DOHH2 (cell line): Measurements from ENCODE around the gene SRC.

ENCODE experiments used
- H3F3A ChIP-seq: fragments of 200-600 bp; sonication (generic), shearing (Covaris generic); 2 replicates; pipeline ENCODE4 v1.6.0; 2016; ENCODE audit warnings: antibody characterized with exemption, mild to moderate bottlenecking; ENCODE audit not compliant: control insufficient read depth, insufficient read depth
- H3K27ac ChIP-seq: fragments of 200-600 bp; sonication (generic); 2 replicates; pipeline ENCODE4 v1.5.1; 2014; ENCODE audit warnings: low read depth, mild to moderate bottlenecking, low read length, moderate library complexity
- H3K27me3 ChIP-seq: fragments of 200-600 bp; sonication (generic); 2 replicates; pipeline ENCODE4 v1.6.1; 2014; ENCODE audit warnings: mild to moderate bottlenecking, low read length, mixed read lengths; ENCODE audit not compliant: control insufficient read depth
- H3K36me3 ChIP-seq: fragments of 200-600 bp; sonication (generic); 2 replicates; pipeline ENCODE4 v1.6.1; 2014; ENCODE audit warnings: mild to moderate bottlenecking, low read length, moderate library complexity, mixed read lengths; ENCODE audit not compliant: control insufficient read depth
- H3K4me1 ChIP-seq: fragments of 200-600 bp; sonication (generic); 2 replicates; pipeline ENCODE4 v1.6.1; 2014; ENCODE audit warnings: mild to moderate bottlenecking, low read length, mixed read lengths; ENCODE audit not compliant: control insufficient read depth
- H3K4me2 ChIP-seq: fragments of 200-600 bp; sonication (generic); 2 replicates; pipeline ENCODE4 v1.6.0; 2014; ENCODE audit warnings: mild to moderate bottlenecking, low read length, moderate library complexity
- H3K4me3 ChIP-seq: fragments of 200-600 bp; sonication (generic); 2 replicates; pipeline ENCODE4 v1.5.1; 2014; ENCODE audit warnings: mild to moderate bottlenecking, low read length, mixed read lengths
- H3K79me2 ChIP-seq: fragments of 200-600 bp; sonication (generic); 2 replicates; pipeline ENCODE4 v1.6.1; 2014; ENCODE audit warnings: mild to moderate bottlenecking, low read length, mixed read lengths; ENCODE audit not compliant: control insufficient read depth
- H3K9me2 ChIP-seq: fragments of 200-600 bp; sonication (generic); replicated peaks from 2 replicates; pipeline ENCODE4 v1.6.1; 2014; ENCODE audit warnings: mild to moderate bottlenecking, low read length, mixed read lengths; ENCODE audit not compliant: control insufficient read depth
- H3K9me3 ChIP-seq: fragments of 200-600 bp; sonication (generic); 2 replicates; pipeline ENCODE4 v1.6.1; 2014; ENCODE audit warnings: antibody characterized with exemption, low read length, mixed read lengths; ENCODE audit not compliant: control insufficient read depth, insufficient read depth
- H4K20me1 ChIP-seq: fragments of 200-600 bp; sonication (generic); 2 replicates; pipeline ENCODE4 v1.6.0; 2014; ENCODE audit warnings: low read depth, mild to moderate bottlenecking, antibody characterized with exemption, low read length, moderate library complexity; ENCODE audit not compliant: control insufficient read depth, insufficient read depth
- CTCF ChIP-seq: fragments of 200-600 bp; sonication (generic); IDR thresholded peaks from one replicate; pipeline ENCODE4 v1.5.1; 2014; ENCODE audit warnings: antibody characterized with exemption, mild to moderate bottlenecking, low read depth, low read length; ENCODE audit not compliant: poor library complexity, severe bottlenecking
- EZH2phosphoT487 ChIP-seq: fragments of 200-600 bp; sonication (generic); IDR thresholded peaks from 2 replicates; pipeline ENCODE4 v1.6.1; 2017; ENCODE audit warnings: borderline replicate concordance, mild to moderate bottlenecking, antibody characterized with exemption, low read length, moderate library complexity, mixed read lengths

Gene SRC

GRCh38 chr20:37379967-37380828 lies 34.3 kb downstream of the SRC start:
- H4K20me1 ChIP-seq, result 0 out of 2 replicates have a peak, but pooled peaks cover 6% of the 10 kb centered on the region
- no peak overlapping the region for H3K4me2 ChIP-seq
- peaks cover 13% of the 10 kb centered on the region; the same call in 1 of the 2 replicates for H3K4me1 ChIP-seq
- no peak overlapping the region for H3K27ac ChIP-seq
- TF ChIP-seq CTCF, result no peak
- no peaks in the 10 kb centered on the region for H3K79me2 ChIP-seq
- H3K36me3 ChIP-seq, result no peaks in the 10 kb centered on the region
- no peaks in the 10 kb centered on the region for H3F3A ChIP-seq
- H3K9me2 ChIP-seq, result no peaks in the 10 kb centered on the region
- H3K9me3 ChIP-seq, result no peaks in the 10 kb centered on the region
- H3K4me3 ChIP-seq, result no peak overlapping the region
- H3K27me3 ChIP-seq, result peaks cover 16% of the 10 kb centered on the region

GRCh38 chr20:37380864-37381579 lies 35.1 kb downstream of the SRC start:
- peaks cover 9% of the 10 kb centered on the region; the same call in 1 of the 2 replicates for H3K4me1 ChIP-seq
- no peak overlapping the region for H3K4me3 ChIP-seq
- no peaks in the 10 kb centered on the region for H3K36me3 ChIP-seq
- no peak overlapping the region for H3K27ac ChIP-seq
- no peaks in the 10 kb centered on the region for H3K79me2 ChIP-seq
- H3K9me2 ChIP-seq, result no peaks in the 10 kb centered on the region
- 0 out of 2 replicates have a peak, but pooled peaks cover 6% of the 10 kb centered on the region for H4K20me1 ChIP-seq
- no peaks in the 10 kb centered on the region for H3K9me3 ChIP-seq
- H3F3A ChIP-seq, result no peaks in the 10 kb centered on the region
- H3K4me2 ChIP-seq, result no peak overlapping the region
- no peak for TF ChIP-seq EZH2phosphoT487
- no peak for TF ChIP-seq CTCF
- peaks cover 16% of the 10 kb centered on the region for H3K27me3 ChIP-seq

GRCh38 chr20:37381621-37382471 lies 35.9 kb downstream of the SRC start:
- H3K9me3 ChIP-seq, result no peaks in the 10 kb centered on the region
- peaks cover 9% of the 10 kb centered on the region; the same call in 1 of the 2 replicates for H3K4me1 ChIP-seq
- H3K4me2 ChIP-seq, result no peak overlapping the region
- no peaks in the 10 kb centered on the region for H3K9me2 ChIP-seq
- peaks cover 16% of the 10 kb centered on the region for H3K27me3 ChIP-seq
- TF ChIP-seq CTCF (no peak), EZH2phosphoT487 (no peak)
- H3K79me2 ChIP-seq, result no peaks in the 10 kb centered on the region
- no peaks in the 10 kb centered on the region for H3F3A ChIP-seq
- no peaks in the 10 kb centered on the region for H3K36me3 ChIP-seq
- H4K20me1 ChIP-seq, result 0 out of 2 replicates have a peak, but pooled peaks cover 6% of the 10 kb centered on the region
- no peak overlapping the region for H3K4me3 ChIP-seq
- no peak overlapping the region for H3K27ac ChIP-seq
